Ectodermal cell (in vitro differentiated cells): ENCODE measurements around the gene NCDN.
"Not testable (repeated sequence)": the region's sequence is repeated elsewhere in the genome, so short reads cannot be mapped to it uniquely, and the experiment has no call there.

Experiments used
- H3K27ac ChIP-seq: 2 replicates; pipeline ENCODE4 v1.7.0; 2013; ENCODE audit warnings: mild to moderate bottlenecking, low read depth, low read length; ENCODE audit not compliant: insufficient read depth, poor library complexity, severe bottlenecking
- H3K27me3 ChIP-seq: 2 replicates; pipeline ENCODE4 v1.7.0; 2013; ENCODE audit warnings: mild to moderate bottlenecking, low read length; ENCODE audit not compliant: insufficient read depth, control insufficient read depth, poor library complexity, severe bottlenecking
- H3K36me3 ChIP-seq: one replicate; pipeline ENCODE4 v1.7.0; 2013; ENCODE audit warnings: low read length; ENCODE audit not compliant: control insufficient read depth, insufficient read depth
- H3K4me1 ChIP-seq: one replicate; pipeline ENCODE4 v1.7.0; 2013; ENCODE audit warnings: low read length; ENCODE audit not compliant: control insufficient read depth, insufficient read depth
- H3K4me3 ChIP-seq: 2 replicates; pipeline ENCODE4 v1.7.0; 2013; ENCODE audit warnings: low read depth, low read length, control low read depth; ENCODE audit not compliant: insufficient read depth
- H3K9me3 ChIP-seq: 2 replicates; pipeline ENCODE4 v1.7.0; 2013; ENCODE audit warnings: mild to moderate bottlenecking, low read length, moderate library complexity; ENCODE audit not compliant: control insufficient read depth
- WGBS, 2 experiments: methylation state at CpG; one replicate each; pipeline ENCODE4 v1.1.7; 2013; ENCODE audit warnings: missing lambda C conversion rate in 2 of 2; 5-methylcytosine and 5-hydroxymethylcytosine counted together

Gene NCDN

DNA sequence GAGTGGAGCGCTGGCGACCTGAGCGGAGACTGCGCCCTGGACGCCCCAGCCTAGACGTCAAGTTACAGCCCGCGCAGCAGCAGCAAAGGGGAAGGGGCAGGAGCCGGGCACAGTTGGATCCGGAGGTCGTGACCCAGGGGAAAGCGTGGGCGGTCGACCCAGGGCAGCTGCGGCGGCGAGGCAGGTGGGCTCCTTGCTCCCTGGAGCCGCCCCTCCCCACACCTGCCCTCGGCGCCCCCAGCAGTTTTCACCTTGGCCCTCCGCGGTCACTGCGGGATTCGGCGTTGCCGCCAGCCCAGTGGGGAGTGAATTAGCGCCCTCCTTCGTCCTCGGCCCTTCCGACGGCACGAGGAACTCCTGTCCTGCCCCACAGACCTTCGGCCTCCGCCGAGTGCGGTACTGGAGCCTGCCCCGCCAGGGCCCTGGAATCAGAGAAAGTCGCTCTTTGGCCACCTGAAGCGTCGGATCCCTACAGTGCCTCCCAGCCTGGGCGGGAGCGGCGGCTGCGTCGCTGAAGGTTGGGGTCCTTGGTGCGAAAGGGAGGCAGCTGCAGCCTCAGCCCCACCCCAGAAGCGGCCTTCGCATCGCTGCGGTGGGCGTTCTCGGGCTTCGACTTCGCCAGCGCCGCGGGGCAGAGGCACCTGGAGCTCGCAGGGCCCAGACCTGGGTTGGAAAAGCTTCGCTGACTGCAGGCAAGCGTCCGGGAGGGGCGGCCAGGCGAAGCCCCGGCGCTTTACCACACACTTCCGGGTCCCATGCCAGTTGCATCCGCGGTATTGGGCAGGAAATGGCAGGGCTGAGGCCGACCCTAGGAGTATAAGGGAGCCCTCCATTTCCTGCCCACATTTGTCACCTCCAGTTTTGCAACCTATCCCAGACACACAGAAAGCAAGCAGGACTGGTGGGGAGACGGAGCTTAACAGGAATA, 19.7 kb downstream of the NCDN start:
- Histone ChIP-seq H3K27ac (no peak overlapping the region), H3K4me1 (no peaks in the 10 kb centered on the region), H3K9me3 (no peaks in the 10 kb centered on the region), H3K36me3 (no peaks in the 10 kb centered on the region), H3K27me3 (peaks cover 73% of the 10 kb centered on the region), H3K4me3 (peak overlapping the region; percentile 27)
- 4 to 5% methylated on average over 70 of the region's 70 CpGs for WGBS, 2 experiments

DNA sequence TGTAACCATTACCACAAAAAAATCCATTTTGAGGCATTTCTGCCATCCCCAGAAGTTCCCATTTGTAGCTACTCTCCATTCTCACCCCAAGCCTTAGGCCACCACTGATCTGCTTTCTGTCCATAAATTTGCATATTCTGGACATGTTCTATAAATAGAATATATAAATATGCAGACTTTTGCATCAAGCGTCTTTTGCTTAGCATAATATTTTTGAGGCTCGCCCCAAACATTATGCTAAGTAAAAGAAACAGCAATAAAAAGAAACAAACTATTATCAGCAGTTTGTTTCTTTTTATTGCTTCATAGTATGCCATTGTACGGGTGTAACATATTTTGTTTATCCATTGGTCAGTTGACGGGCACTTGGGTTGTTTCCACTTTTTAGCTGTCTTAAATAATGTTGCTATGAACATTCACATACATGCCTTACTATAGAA, 23.4 kb downstream of the NCDN start:
- WGBS, 2 experiments, result 88 to 94% methylated on average over 3 to 4 of the region's 4 CpGs
- H3K4me3 ChIP-seq, result no peak overlapping the region
- no peaks in the 10 kb centered on the region for H3K36me3 ChIP-seq
- H3K27me3 ChIP-seq, result peaks cover 36% of the 10 kb centered on the region
- no peak overlapping the region for H3K27ac ChIP-seq
- H3K9me3 ChIP-seq, result no peaks in the 10 kb centered on the region
- H3K4me1 ChIP-seq, result no peaks in the 10 kb centered on the region

DNA sequence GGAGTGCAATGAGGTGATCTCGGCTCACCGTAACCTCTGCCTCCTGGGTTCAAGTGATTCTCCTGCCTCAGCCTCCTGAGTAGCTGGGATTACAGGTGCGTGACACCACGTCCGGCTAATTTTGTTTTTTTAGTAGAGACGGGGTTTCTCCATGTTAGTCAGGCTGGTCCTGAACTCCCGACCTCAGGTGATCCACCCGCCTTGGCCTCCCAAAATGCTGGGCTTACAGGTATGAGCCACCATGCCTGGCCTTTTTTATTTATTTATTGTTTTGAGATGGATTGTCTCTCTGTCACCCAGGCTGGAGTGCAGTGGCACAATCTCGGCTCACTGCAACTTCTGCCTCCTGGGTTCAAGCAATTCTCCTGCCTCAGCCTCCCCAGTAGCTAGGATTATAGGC, 24.0 kb downstream of the NCDN start:
- H3K4me3 ChIP-seq, H3K4me1 ChIP-seq, H3K27ac ChIP-seq, H3K9me3 ChIP-seq, H3K36me3 ChIP-seq: not testable (repeated sequence)
- H3K27me3 ChIP-seq, result peaks cover 30% of the 10 kb centered on the region
- 90 to 94% methylated on average over 9 of the region's 9 CpGs for WGBS, 2 experiments

DNA sequence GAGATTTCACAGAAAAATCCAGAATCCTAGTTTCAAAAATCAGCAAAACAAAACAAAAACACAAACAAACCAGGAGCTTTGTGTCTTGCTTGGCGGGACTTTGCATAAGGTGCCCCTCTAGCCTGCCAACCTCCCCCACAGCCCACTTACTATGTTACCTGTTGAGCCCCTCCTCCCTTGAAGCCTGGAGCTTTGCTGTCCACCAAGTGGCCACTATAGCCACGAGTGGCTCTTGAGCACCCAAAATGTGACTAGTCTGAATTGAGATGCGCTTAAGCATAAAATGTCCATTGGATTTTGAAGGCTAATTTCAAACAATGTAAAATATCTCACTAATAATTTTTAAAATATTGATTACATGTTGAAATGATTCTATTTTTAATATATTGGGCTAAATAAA, 27.7 kb downstream of the NCDN start:
- no peaks in the 10 kb centered on the region for H3K27me3 ChIP-seq
- no peaks in the 10 kb centered on the region for H3K9me3 ChIP-seq
- no peaks in the 10 kb centered on the region for H3K4me1 ChIP-seq
- WGBS, 2 experiments, result 88 to 92% methylated on average over 3 of the region's 3 CpGs
- no peak overlapping the region for H3K27ac ChIP-seq
- H3K4me3 ChIP-seq, result no peak overlapping the region
- no peaks in the 10 kb centered on the region for H3K36me3 ChIP-seq

DNA sequence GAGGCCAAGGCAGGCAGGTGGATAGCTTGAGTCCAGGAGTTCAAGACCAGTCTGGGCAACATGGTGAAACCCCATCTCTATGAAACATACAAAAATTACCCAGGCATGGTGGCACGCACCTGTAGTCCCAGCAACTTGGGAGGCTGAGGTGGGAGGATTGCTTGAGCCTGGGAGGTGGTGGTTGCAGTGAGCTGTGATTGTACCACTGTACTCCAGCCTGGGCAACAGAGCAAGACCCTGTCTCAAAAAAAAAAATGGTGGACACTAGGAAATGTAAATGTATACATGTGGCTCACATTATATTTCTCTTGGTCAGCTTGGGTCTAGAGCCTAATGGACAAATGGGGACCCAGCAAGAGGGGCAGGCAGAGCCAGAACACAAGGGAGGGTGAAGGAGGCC, 28.2 kb downstream of the NCDN start:
- not testable (repeated sequence) for H3K9me3 ChIP-seq, H3K36me3 ChIP-seq, H3K4me1 ChIP-seq, H3K27me3 ChIP-seq, H3K4me3 ChIP-seq, H3K27ac ChIP-seq
- WGBS, 2 experiments, result 83 to 94% methylated on average over 1 of the region's 1 CpG

DNA sequence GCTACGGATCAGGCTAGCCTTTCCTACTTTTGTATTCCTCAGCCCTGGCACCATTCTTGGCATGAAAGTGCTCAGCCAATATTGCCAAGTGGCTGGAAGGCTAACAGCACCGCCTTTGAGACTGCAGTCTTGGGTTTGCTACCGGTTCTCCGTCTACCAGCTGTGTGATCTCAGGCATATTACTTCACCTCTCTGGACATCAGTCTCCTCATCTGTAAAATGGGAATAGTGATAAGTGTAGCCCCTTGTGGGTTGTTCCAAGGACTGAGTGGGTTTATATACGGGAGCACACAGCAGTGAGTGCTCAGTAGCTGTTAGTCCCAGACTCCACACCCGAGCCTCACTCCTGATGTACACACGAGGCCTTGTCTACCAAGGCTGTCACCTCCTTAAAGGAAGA, 29.2 kb downstream of the NCDN start:
- no peak overlapping the region for H3K27ac ChIP-seq
- no peaks in the 10 kb centered on the region for H3K4me1 ChIP-seq
- H3K9me3 ChIP-seq, result no peaks in the 10 kb centered on the region
- H3K4me3 ChIP-seq, result no peak overlapping the region
- H3K36me3 ChIP-seq, result no peaks in the 10 kb centered on the region
- no peaks in the 10 kb centered on the region for H3K27me3 ChIP-seq
- WGBS, 2 experiments, result 85 to 93% methylated on average over 7 of the region's 7 CpGs

DNA sequence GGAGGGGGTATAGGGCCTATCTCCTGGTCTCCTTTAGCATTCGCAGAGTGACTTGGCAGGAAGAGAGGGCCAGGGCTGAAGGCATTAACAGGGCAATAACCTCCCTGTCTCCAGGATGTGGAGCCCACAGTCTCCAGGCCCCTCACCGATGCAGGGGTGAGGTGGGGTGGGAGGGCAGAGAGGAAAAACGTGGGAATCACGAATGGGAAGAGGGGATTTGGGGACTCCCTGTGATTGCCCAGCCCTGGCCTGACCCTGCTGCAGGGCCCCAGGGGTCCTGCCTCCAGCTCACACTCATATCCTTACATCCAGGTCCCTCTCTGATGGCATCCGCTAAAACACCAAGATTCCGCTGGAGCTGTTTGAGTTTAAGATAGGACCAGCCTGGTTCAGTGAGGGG, 30.1 kb downstream of the NCDN start:
- Histone ChIP-seq H3K4me1 (no peaks in the 10 kb centered on the region), H3K9me3 (no peaks in the 10 kb centered on the region), H3K36me3 (no peaks in the 10 kb centered on the region), H3K27me3 (no peaks in the 10 kb centered on the region), H3K4me3 (no peak overlapping the region), H3K27ac (no peak overlapping the region)
- WGBS, 2 experiments, result 77 to 80% methylated on average over 6 of the region's 6 CpGs

DNA sequence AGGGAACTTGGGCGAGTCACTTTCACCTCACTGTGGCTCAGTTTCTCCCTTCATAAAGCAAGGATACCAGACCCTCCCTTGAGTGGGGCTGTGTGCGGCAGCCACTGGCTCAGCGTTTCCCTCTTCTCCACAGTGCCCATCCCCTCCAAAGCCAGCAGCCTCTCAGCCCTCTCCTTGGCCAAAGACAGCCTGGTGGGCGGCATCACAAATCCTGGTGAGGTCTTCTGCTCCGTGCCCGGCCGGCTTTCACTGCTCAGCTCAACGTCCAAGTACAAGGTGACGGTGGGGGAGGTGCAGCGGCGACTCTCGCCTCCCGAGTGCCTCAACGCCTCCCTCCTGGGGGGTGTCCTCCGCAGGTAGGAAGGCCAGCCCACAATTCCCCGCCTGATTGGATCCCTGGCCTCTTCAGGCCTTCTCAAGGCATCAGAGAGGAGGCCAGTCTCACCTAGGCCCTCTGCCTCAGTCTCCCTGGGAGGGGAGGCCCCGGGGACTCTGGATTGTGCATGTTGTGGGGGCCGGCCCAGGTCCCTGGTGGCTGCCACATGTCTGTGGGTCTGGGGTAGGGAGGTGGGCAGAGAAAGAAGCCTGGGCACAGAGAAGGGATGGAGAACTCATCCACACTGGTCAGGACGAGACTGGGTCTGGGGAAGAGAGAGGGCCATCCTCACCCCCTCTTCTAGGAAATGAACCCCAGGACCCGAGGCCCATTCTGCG, 30.8 kb downstream of the NCDN start:
- Histone ChIP-seq H3K4me1 (no peaks in the 10 kb centered on the region), H3K9me3 (no peaks in the 10 kb centered on the region), H3K36me3 (no peaks in the 10 kb centered on the region), H3K27ac (no peak overlapping the region), H3K27me3 (no peaks in the 10 kb centered on the region), H3K4me3 (no peak overlapping the region)
- WGBS, 2 experiments, result 79 to 81% methylated on average over 21 of the region's 21 CpGs

DNA sequence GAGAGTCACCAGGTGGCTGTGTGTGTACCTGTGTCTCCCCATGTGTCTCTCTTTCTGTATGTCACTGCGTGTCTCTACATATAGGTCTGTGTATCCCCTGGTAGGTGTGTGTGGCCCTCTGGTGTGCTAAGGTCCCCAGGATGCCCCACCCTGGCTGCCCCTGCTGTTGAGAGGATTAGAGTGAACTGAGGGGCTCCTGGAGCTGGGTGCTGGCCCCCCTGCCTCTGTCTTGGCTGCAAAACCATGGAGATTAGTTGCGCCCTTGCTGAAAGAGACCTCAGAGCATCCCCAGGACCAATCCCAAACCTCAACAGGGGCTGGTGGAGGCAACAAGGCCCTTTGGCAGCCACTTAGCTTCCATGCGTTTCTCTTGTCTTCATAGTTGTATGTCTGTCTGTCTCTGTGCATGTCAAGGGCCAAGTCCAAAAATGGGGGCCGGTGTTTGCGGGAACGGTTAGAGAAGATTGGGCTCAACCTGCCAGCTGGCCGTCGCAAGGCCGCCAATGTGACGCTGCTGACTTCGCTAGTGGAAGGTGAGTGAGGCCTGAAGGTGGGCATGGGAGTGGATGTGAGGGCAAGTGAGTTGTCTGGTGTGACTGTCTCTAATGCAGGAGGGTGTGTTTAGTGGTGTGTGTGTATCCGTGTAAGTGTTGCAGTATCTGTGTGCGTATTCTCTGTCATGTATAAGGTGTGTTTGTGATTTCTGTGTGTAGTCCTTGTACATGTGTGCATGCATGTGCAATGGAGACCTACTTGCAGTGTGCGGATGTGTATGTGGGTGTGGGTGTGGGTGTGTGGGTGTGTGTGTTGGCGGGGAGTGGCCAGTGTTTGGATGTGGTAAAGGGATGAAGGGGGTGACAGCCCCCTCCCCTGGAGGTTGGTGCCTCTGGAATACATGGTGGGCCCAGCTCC, 32.2 kb downstream of the NCDN start:
- no peak overlapping the region for H3K27ac ChIP-seq
- H3K36me3 ChIP-seq, result no peaks in the 10 kb centered on the region
- no peaks in the 10 kb centered on the region for H3K4me1 ChIP-seq
- H3K9me3 ChIP-seq, result no peaks in the 10 kb centered on the region
- H3K27me3 ChIP-seq, result no peaks in the 10 kb centered on the region
- H3K4me3 ChIP-seq, result no peak overlapping the region
- WGBS, 2 experiments, result 92 to 95% methylated on average over 15 of the region's 15 CpGs
